LNCAP (cell line): ENCODE measurements around the gene GAPT.

Experiments used
- CTCF ChIP-seq: fragments of 450-650 bp; IDR thresholded peaks from 2 replicates; pipeline ENCODE4 v1.5.1; 2017; ENCODE audit warnings: mild to moderate bottlenecking

Gene GAPT

DNA sequence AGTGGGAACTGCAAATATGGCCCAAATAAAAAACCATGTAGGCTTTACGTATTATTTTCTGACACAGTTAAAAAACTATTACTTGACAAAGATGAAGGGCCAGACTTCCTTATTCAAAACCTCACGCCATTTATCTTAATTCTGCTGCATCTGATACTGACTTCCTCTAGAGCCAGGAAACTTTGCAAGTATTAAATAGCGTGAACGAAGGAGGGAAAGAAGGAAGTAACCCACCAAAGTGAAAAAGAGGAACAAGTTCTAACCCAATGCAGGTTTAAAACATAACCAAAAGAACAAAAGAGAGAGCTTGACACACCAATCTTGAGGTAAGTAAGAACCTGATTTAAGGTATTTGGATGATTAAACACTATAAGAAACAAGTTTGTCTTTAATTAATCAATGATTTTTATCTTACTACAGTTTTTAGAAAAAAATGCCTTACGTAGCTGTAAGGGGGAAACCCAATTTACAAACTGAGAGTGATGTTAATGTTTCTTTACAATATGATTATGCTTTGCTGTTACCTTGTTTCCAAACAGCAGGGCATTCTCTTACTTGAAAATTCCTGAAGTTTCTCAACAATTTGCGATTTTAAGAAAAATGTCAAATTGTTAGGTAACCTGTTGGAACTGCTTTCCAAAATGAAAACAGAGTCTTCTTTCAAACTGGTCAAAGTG lies at the start of gene GAPT:
TSS of gene GAPT (plus strand) at position 220 of the 677 bp plus-strand sequence. CDS start 3,102 bp downstream, outside the sequence.
- TF ChIP-seq CTCF = no peak

GRCh38 chr5:58444805-58445204 lies 46.4 kb upstream of the GAPT start:
- no peak for TF ChIP-seq CTCF

- TF ChIP-seq CTCF = no peak
Observed at GRCh38 chr5:58446024-58446423, 45.2 kb upstream of the GAPT start.

DNA sequence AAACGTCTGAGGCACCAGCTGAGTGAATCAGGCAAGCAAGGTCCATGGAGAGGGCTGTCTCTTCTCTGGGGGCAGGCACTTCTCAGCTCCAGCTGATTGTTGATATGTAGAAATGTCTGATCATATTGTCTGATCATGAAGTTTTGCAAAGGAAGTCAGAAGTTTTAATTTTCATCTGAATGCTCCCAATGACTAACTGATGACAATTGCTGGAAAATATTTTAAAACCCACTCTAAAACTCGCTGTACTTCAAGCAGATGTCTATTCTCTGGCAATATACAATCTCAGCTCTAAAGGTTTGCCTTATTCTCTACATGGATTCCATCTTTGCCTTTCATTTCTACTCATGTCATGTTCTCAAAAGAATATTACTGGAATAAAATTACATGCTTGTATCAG lies 44.0 kb upstream of the GAPT start:
- no peak for TF ChIP-seq CTCF

- TF ChIP-seq CTCF = no peak
Observed at GRCh38 chr5:58450018-58450417, 41.2 kb upstream of the GAPT start.

DNA sequence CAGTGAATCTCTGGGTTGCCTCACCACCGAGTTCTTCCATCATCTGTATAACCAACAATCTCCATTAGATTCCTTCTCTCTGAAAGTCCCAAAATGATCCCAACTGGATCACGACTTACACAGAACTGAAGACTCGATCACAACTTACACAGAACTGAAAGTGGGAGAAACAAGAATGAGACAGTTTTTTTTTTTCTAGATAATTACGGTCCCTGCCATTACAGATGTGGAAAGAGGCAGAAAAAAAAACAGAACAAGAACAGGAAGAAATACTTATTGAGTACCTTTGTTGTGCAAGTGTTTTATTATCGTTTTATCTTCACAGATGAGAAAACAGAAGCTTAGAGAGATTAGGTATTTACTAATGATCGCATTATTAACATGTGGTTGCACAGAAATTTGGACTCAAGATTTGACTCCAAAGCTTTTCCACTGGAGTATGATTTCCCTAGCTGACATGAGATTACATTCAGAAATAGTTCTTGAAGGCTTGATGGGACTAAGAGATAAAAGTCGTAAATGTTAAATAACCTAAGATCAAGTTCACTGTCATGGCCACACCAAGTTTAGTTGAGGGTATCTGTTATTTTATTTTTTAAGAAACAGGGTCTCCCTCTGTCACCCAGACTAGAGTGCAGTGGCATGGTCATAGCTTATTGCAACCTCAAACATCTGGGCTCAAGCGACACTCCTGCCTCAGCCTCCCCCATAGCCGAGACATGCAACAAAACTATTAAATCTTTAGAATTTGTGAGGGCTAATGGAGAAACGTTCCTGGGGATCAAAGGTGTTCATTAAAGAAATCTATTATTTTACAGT lies 40.2 kb upstream of the GAPT start:
- TF ChIP-seq CTCF = no peak

GRCh38 chr5:58451732-58452565 lies 39.3 kb upstream of the GAPT start:
- TF ChIP-seq CTCF = no peak
